GM18870 (cell line): ENCODE measurements around the gene CTSE.

ENCODE experiments used
- ATAC-seq: cut with Tn5 transposase; IDR thresholded peaks from one replicate; pipeline ENCODE4 v1.9.1; 2021; ENCODE audit warnings: moderate library complexity; ENCODE audit not compliant: unreplicated experiment

The CTSE gene

GRCh38 chr1:205973377-205974232 is 50.1 kb downstream of the CTSE start:
- no peak for ATAC-seq

GRCh38 chr1:205972491-205973168 is 51.1 kb downstream of the CTSE start:
- no peak for ATAC-seq

GRCh38 chr1:205972081-205972480 is 51.6 kb downstream of the CTSE start:
- no peak for ATAC-seq

- no peak for ATAC-seq
Observed at GRCh38 chr1:205971082-205971481, 52.6 kb downstream of the CTSE start.

- no peak for ATAC-seq
Observed at GRCh38 chr1:205970486-205970885, 53.2 kb downstream of the CTSE start.

GRCh38 chr1:205969229-205969628 is 54.5 kb downstream of the CTSE start:
- ATAC-seq = no peak

GRCh38 chr1:205967554-205968335 is 56.0 kb downstream of the CTSE start:
- no peak for ATAC-seq

- no peak for ATAC-seq
Observed at GRCh38 chr1:205965036-205965884, 58.4 kb downstream of the CTSE start.

- ATAC-seq = no peak
Observed at GRCh38 chr1:205963352-205964155, 60.1 kb downstream of the CTSE start.

- no peak for ATAC-seq
Observed at GRCh38 chr1:205962821-205963221, 60.9 kb downstream of the CTSE start.

GRCh38 chr1:205961991-205962820 is 61.5 kb downstream of the CTSE start:
- ATAC-seq = no peak

- ATAC-seq = no peak
Observed at GRCh38 chr1:205961405-205961804, 62.3 kb downstream of the CTSE start.

GRCh38 chr1:205959789-205960188 is 63.9 kb downstream of the CTSE start:
- no peak for ATAC-seq
